SJCRH30 (cell line): ENCODE results near the gene SMIM41. TPM values are rescaled to one million over a fixed set of nuclear protein-coding genes. Genes with fewer than 3 reads are reported as not detected.

Source experiments
- DNase-seq, 2 experiments: peaks; one replicate each; pipeline ENCODE4 v3.0.0-alpha.2; 2015 to 2020
- H3K27ac ChIP-seq: fragments of 250-450 bp; sonication (Bioruptor Pico); 2 replicates; pipeline ENCODE4 v1.5.1; 2020; ENCODE audit warnings: mild to moderate bottlenecking, moderate library complexity
- H3K27me3 ChIP-seq: fragments of 250-450 bp; sonication (Bioruptor Pico); 2 replicates; pipeline ENCODE4 v1.5.1; 2020; ENCODE audit warnings: mild to moderate bottlenecking, moderate library complexity
- H3K36me3 ChIP-seq: fragments of 250-450 bp; sonication (Bioruptor Pico); 2 replicates; pipeline ENCODE4 v1.5.1; 2020; ENCODE audit warnings: mild to moderate bottlenecking, moderate library complexity
- H3K4me1 ChIP-seq: fragments of 250-450 bp; sonication (Bioruptor Pico); 2 replicates; pipeline ENCODE4 v1.5.1; 2020; ENCODE audit warnings: mild to moderate bottlenecking, moderate library complexity
- H3K4me3 ChIP-seq: fragments of 250-450 bp; sonication (Bioruptor Pico); 2 replicates; pipeline ENCODE4 v1.5.1; 2020; ENCODE audit warnings: mild to moderate bottlenecking, moderate library complexity
- H3K9me3 ChIP-seq: fragments of 250-450 bp; sonication (Bioruptor Pico); replicated peaks from 2 replicates; pipeline ENCODE4 v1.5.1; 2020; ENCODE audit warnings: mild to moderate bottlenecking, moderate library complexity
- total RNA-seq: library from RNA; depleted of rRNA; stranded (reverse); fragments of >200 nt; shearing (Covaris generic); gene quantifications from 2 replicates; pipeline ENCODE4 v1.2.3, GENCODE V29; 2014

Gene SMIM41
- total RNA-seq, 1 experiment from 2014 or later = not detected

- no peak for DNase-seq
- Histone ChIP-seq H3K4me3 (no peak overlapping the region), H3K4me1 (peaks cover 29% of the 10 kb centered on the region), H3K27ac (no peak overlapping the region), H3K9me3 (no peaks in the 10 kb centered on the region), H3K27me3 (peaks cover 29% of the 10 kb centered on the region), H3K36me3 (no peaks in the 10 kb centered on the region)
Observed at GRCh38 chr12:52083638-52083996, 4.1 kb downstream of the SMIM41 start.

- no peak overlapping the region for H3K4me3 ChIP-seq
- no peaks in the 10 kb centered on the region for H3K36me3 ChIP-seq
- H3K27ac ChIP-seq = no peak overlapping the region
- no peak for DNase-seq
- H3K9me3 ChIP-seq = no peaks in the 10 kb centered on the region
- H3K27me3 ChIP-seq = peaks cover 38% of the 10 kb centered on the region
- peaks cover 29% of the 10 kb centered on the region for H3K4me1 ChIP-seq
Observed at GRCh38 chr12:52084491-52085231, 5.2 kb downstream of the SMIM41 start.

GRCh38 chr12:52085682-52086180 lies 6.2 kb downstream of the SMIM41 start:
- H3K4me3 ChIP-seq = no peak overlapping the region
- H3K27ac ChIP-seq = no peak overlapping the region
- H3K9me3 ChIP-seq = no peaks in the 10 kb centered on the region
- no peaks in the 10 kb centered on the region for H3K36me3 ChIP-seq
- H3K4me1 ChIP-seq = peaks cover 22% of the 10 kb centered on the region
- no peak for DNase-seq
- H3K27me3 ChIP-seq = peaks cover 38% of the 10 kb centered on the region

DNA sequence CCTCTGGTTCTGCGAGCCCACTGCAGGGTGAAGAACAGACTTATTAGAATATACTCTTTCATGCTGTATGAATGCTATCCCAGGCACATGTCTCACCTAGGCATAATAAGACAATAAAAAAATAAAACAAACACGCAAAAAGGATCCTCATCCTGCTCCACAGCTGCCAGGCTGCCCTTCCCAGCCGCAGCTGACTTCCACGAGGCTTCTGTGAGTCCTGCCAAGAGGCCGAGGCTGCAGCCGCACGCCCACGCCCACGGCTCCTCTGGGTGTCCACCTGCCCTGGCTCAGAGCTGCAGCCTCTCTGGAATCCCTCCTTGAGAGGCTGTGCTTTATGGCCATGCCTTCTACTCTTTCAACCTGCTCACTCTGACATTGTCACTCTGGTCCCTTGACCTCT lies 6.9 kb downstream of the SMIM41 start:
- peaks cover 16% of the 10 kb centered on the region for H3K4me1 ChIP-seq
- H3K9me3 ChIP-seq = no peaks in the 10 kb centered on the region
- no peak overlapping the region for H3K4me3 ChIP-seq
- H3K27ac ChIP-seq = no peak overlapping the region
- peaks cover 43% of the 10 kb centered on the region for H3K27me3 ChIP-seq
- DNase-seq = no peak
- no peaks in the 10 kb centered on the region for H3K36me3 ChIP-seq

- no peak for DNase-seq
- Histone ChIP-seq H3K27ac (no peak overlapping the region), H3K9me3 (no peaks in the 10 kb centered on the region), H3K36me3 (no peaks in the 10 kb centered on the region), H3K4me3 (no peak overlapping the region), H3K27me3 (peaks cover 52% of the 10 kb centered on the region), H3K4me1 (peaks cover 8% of the 10 kb centered on the region)
Observed at GRCh38 chr12:52086944-52087835, 7.7 kb downstream of the SMIM41 start.

DNA sequence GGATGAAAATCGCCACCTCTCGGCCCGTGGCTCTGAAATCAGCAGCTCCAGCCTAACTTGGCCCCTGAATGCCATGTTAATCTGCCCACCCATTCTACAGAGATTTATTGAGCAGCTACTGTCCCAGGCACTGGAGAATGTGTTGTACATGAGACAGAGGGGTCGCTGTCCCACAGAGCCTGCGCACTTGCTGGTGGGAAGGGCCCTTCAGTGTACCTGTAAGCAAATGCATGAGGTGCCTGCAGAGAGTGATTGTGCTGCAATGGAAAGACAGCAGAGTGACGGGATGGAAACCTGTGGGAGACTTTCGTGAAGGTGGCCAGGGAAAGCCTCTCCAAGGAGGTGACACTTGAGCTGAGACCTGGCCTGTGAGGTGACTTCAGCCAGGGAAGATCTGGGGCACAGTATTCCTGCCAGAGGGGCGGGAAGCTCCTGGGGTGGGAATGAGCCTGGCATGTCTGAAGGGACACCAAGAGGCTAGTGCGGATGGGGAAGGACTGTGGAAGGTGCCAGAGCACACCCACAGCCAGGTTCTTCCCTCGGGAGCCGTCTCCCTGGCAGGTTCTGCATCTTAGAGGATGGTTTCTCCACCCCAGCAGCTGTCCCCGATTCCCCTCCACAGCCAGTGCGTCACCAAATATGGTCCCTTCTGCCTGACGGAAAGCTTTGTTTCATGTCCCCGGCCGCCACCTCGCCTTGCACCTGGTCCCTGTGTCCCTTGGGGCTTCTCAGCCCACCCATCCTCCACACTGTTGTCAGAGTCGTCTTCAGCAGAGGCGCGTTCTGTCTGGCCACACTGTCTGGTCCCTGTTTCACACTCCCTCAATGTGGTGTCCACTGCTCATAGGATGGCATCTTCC lies 8.7 kb downstream of the SMIM41 start:
- Histone ChIP-seq H3K4me1 (0 out of 2 replicates have a peak, but pooled peaks cover 2% of the 10 kb centered on the region), H3K27ac (no peak overlapping the region), H3K36me3 (no peaks in the 10 kb centered on the region), H3K27me3 (peaks cover 62% of the 10 kb centered on the region), H3K4me3 (no peak overlapping the region), H3K9me3 (no peaks in the 10 kb centered on the region)
- peak in 1 of 2 experiments; percentile 22 for DNase-seq

GRCh38 chr12:52089491-52089890 lies 10.0 kb downstream of the SMIM41 start:
- H3K27ac ChIP-seq = no peak overlapping the region
- no peak for DNase-seq
- H3K36me3 ChIP-seq = no peaks in the 10 kb centered on the region
- no peak overlapping the region for H3K4me3 ChIP-seq
- H3K4me1 ChIP-seq = no peaks in the 10 kb centered on the region
- peaks cover 63% of the 10 kb centered on the region for H3K27me3 ChIP-seq
- H3K9me3 ChIP-seq = no peaks in the 10 kb centered on the region

DNA sequence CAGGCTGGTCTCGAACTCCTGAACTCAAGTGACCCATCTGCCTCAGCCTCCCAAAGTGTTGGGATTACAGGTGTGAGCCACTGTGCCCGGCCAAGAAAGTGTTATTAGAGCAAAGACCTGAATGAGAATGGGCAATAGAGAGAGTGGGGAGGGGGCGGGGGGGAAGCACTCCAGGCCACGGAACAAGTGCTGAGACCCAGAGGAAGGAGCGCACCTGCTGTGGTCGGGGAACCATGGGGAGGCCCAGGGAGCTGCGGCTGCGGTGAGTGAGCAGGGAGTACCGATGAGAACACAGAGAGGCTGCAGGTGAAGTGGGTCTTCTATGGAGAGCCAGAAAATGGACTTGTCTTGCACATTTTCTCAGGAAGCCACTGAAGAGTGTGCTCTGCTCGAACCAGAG lies 10.8 kb downstream of the SMIM41 start:
- Histone ChIP-seq H3K4me3 (no peak overlapping the region), H3K27me3 (peaks cover 63% of the 10 kb centered on the region), H3K36me3 (no peaks in the 10 kb centered on the region), H3K9me3 (no peaks in the 10 kb centered on the region), H3K27ac (no peak overlapping the region), H3K4me1 (no peaks in the 10 kb centered on the region)
- DNase-seq = no peak

DNA sequence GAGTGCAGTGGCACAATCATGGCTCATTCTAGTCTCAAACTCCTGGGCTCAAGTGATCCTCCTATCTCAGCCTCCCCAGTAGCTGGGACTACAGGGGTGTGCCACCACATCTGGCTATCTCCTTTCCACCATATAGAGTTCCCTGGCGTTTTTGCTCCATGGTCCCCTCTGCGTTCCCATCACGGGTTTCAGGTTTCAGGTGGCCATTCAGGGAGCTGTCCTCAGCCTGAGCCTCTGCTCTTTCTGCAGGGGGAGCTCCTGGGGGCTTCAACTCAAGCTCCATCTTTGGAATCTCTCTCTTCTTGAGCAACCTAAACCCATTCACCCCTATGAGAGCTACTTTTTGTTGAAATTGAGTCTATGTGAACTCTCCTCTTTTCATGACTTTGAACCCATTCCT lies 11.6 kb downstream of the SMIM41 start:
- Histone ChIP-seq H3K36me3 (no peaks in the 10 kb centered on the region), H3K4me1 (no peaks in the 10 kb centered on the region), H3K27ac (no peak overlapping the region), H3K27me3 (peaks cover 57% of the 10 kb centered on the region), H3K9me3 (no peaks in the 10 kb centered on the region; the same call in 1 of the 2 replicates), H3K4me3 (no peak overlapping the region)
- no peak for DNase-seq

DNA sequence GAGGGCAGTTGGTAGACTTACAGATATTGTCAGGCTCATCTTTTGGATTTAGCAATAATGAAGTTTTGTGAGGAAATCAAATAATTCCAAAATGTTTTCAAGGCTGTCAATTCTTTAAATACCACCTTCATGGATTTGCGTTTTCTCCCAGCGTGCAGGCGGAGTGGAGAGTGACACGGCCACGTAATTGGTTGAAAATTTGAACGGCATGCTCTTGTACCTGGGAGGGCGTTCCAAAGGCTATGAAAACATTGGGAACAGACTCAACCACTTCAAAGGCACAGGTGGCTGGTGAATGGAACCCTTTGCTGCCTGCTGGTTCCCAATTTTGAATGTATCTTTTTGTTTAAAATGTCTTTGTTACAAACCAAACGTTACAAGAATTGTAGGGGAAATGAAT lies 12.4 kb downstream of the SMIM41 start:
- no peaks in the 10 kb centered on the region for H3K4me1 ChIP-seq

GRCh38 chr12:52093346-52093745 lies 13.8 kb downstream of the SMIM41 start:
- Histone ChIP-seq H3K9me3 (peaks cover 6% of the 10 kb centered on the region), H3K27me3 (peaks cover 37% of the 10 kb centered on the region), H3K27ac (no peak overlapping the region), H3K4me1 (no peaks in the 10 kb centered on the region), H3K4me3 (no peak overlapping the region), H3K36me3 (no peaks in the 10 kb centered on the region)
- no peak for DNase-seq

More for the DNA sequence above, 12.4 kb downstream of the SMIM41 start:
- H3K27me3 ChIP-seq = peaks cover 49% of the 10 kb centered on the region
- H3K9me3 ChIP-seq = peaks cover 6% of the 10 kb centered on the region
- H3K27ac ChIP-seq = no peak overlapping the region
- DNase-seq = no peak
- no peaks in the 10 kb centered on the region for H3K36me3 ChIP-seq
- no peak overlapping the region for H3K4me3 ChIP-seq

DNA sequence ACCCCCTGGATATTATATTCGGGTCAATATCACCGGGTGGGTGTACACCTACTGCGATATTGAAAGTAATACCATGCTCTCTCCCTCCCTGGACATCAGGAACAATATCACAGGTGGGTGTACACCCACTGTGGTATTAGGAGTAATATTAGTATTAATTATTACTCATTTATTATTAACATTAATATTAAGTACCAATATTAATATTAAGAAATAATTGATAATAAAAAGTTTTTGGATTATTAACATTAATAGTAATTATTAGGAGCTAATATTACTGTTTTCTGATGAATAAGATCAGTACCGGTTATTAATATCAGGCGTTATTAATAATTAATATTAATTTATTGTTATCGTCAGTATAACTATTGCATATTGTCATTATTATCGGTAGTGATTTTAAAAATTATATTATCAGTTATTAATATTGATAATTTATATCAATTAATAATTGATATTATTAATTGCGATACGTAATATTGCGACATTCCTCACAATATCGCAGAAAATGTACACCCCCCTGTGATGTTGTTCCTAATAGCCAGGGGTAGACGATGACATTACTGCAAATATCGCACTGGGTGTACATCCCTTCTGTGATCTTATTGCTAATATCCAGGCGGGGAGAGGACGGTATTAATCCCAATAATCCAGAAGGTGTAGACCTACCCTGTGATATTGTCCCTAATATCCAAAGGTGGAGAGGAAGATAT lies 17.0 kb downstream of the SMIM41 start:
- H3K36me3 ChIP-seq = no peaks in the 10 kb centered on the region
- peaks cover 6% of the 10 kb centered on the region for H3K9me3 ChIP-seq
- no peaks in the 10 kb centered on the region for H3K4me1 ChIP-seq
- H3K4me3 ChIP-seq = no peak overlapping the region
- DNase-seq = no peak
- no peak overlapping the region for H3K27ac ChIP-seq
- H3K27me3 ChIP-seq = peaks cover 19% of the 10 kb centered on the region; the same call in 1 of the 2 replicates

- Histone ChIP-seq H3K9me3 (peaks cover 6% of the 10 kb centered on the region), H3K36me3 (no peaks in the 10 kb centered on the region), H3K4me3 (no peak overlapping the region), H3K4me1 (no peaks in the 10 kb centered on the region), H3K27ac (no peak overlapping the region), H3K27me3 (peaks cover 12% of the 10 kb centered on the region; the same call in 1 of the 2 replicates)
- DNase-seq = no peak
Observed at GRCh38 chr12:52097045-52097666, 17.7 kb downstream of the SMIM41 start.
